Peyer's patch (tissue), 4 donors: Measurements from ENCODE around the gene C1R. TPM values are rescaled to one million over a fixed set of nuclear protein-coding genes. Genes with fewer than 3 reads are reported as not detected.
A peak's percentile ranks its signal among the peaks of the same experiment; 100 is the strongest.

Experiments used
- DNase-seq, 3 donors: peaks; one replicate each; pipeline ENCODE4 v3.0.0-alpha.2; 2017 to 2019
- H3K27ac ChIP-seq, 4 donors: fragments of 200-600 bp; sonication (generic); one replicate each; pipeline ENCODE4 v1.5.1; 2016 to 2019
- H3K27me3 ChIP-seq, 2 donors: fragments of 200-600 bp; sonication (generic); one replicate each; pipeline ENCODE4 v1.5.1; 2019
- H3K36me3 ChIP-seq, 3 donors: fragments of 200-600 bp; sonication (generic); one replicate each; pipeline ENCODE4 v1.5.1; 2016 to 2019
- H3K4me1 ChIP-seq, 4 donors: fragments of 200-600 bp; sonication (generic); one replicate each; pipeline ENCODE4 v1.5.1; 2016 to 2019
- H3K4me3 ChIP-seq, 4 donors: fragments of 200-600 bp; sonication (generic); 1 replicate in 3 of 4; 2 replicates in 1 of 4; pipeline ENCODE4 v1.5.1; 2016 to 2019; ENCODE audit warnings: mild to moderate bottlenecking in 1 of 4
- H3K9me3 ChIP-seq, 4 donors: fragments of 200-600 bp; sonication (generic); one replicate each; pipeline ENCODE4 v1.5.1; 2016 to 2019; ENCODE audit warnings: mild to moderate bottlenecking in 1 of 4
- POLR2A ChIP-seq, 2 donors: fragments of 450-650 bp; IDR thresholded peaks; one replicate each; pipeline ENCODE4 v1.5.1; 2017; ENCODE audit warnings: antibody characterized with exemption in 2 of 2, mild to moderate bottlenecking in 2 of 2, moderate library complexity in 2 of 2
- total RNA-seq, 4 donors: library from RNA; depleted of rRNA; stranded (reverse); fragments of >200 nt; gene quantifications; one replicate each; pipeline ENCODE4 v1.1.0, GENCODE V29; 2016
- TF ChIP-seq, protein P1 (sequence below), 6 experiments: fragments of 450-650 bp in 4 of 6; fragments of 200-600 bp in 2 of 6; sonication (generic) in 1 of 6; IDR thresholded peaks; one replicate each; pipeline ENCODE4 v1.5.1; 2017 to 2019; ENCODE audit warnings: antibody characterized with exemption in 6 of 6, mild to moderate bottlenecking in 3 of 6, moderate library complexity in 1 of 6

Gene C1R
- total RNA-seq, 4 donors from 2014 or later = 27.5 to 151 (median 125) TPM

DNA sequence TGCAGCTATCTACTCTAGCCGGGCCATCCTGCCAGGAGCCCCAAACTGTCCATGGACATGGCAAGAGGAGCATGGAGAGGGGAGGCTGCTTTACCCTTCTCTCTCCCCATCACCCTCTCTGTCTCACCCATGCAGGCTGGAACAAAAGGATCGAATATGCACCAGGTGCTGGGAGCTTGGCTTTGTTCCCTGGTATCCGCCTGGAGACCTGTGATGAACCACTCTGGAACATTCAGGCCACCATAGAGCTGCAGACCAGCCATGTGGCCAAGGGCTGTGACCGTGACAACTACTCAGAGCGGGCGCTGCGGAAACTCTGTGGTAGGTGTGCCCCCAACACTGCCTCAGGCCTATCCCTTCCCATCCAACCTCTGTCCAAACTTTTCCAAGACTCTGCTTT is 43.8 kb upstream of the C1R start:
- peaks cover 0 to 29% (median 0%) of the 10 kb centered on the region in 3 donors for H3K36me3 ChIP-seq

DNA sequence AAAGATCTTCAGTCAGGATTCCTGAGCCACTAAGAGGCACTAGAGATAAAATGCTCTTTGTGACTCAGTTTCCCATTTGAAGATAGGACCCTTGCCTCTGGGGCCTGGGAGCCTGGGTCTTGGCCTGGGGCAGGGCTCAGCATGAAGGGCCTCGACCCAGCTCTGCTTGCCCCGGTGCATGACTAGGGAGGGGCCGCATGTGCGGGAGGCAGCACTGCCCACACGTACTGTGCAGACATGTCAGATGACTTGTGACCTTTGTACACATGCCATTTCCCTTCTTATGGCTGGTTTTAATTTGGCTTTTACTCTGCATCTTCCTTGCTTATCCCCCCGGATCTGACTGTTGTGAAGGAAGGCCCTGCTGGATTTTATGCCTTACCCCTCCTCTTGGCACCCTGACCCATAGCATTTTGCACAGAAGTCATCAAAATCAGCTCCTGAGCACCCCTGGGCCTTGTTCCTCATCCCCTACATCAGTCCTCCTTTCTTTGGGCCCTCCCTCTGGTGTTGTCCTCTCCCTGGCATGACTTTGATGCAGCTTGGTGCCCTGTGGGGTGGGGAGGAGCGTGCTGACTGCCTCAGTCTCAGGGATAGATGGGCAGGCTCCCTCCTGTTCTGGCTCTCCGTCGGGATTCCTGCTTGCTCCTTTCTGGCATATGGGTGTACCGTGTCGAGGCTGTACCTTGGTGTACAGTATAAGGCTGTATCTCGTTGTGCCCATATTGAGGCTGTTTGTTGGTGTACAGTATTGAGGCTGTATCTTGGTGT is 42.3 kb upstream of the C1R start:
- H3K27me3 ChIP-seq = no peaks in the 10 kb centered on the region
- no peak overlapping the region for H3K27ac ChIP-seq
- no peak overlapping the region for H3K4me3 ChIP-seq
- peaks cover 0 to 19% (median 3%) of the 10 kb centered on the region in 4 donors for H3K4me1 ChIP-seq
- no peaks in the 10 kb centered on the region for H3K9me3 ChIP-seq
- DNase-seq = no peak
- H3K36me3 ChIP-seq = peaks cover 0 to 29% (median 0%) of the 10 kb centered on the region in 3 donors
- TF ChIP-seq, protein P1, sequence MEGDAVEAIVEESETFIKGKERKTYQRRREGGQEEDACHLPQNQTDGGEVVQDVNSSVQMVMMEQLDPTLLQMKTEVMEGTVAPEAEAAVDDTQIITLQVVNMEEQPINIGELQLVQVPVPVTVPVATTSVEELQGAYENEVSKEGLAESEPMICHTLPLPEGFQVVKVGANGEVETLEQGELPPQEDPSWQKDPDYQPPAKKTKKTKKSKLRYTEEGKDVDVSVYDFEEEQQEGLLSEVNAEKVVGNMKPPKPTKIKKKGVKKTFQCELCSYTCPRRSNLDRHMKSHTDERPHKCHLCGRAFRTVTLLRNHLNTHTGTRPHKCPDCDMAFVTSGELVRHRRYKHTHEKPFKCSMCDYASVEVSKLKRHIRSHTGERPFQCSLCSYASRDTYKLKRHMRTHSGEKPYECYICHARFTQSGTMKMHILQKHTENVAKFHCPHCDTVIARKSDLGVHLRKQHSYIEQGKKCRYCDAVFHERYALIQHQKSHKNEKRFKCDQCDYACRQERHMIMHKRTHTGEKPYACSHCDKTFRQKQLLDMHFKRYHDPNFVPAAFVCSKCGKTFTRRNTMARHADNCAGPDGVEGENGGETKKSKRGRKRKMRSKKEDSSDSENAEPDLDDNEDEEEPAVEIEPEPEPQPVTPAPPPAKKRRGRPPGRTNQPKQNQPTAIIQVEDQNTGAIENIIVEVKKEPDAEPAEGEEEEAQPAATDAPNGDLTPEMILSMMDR (IDR thresholded peaks at IDR 0.05) = no peak
- TF ChIP-seq POLR2A (IDR thresholded peaks at IDR 0.05) = no peak

More for the DNA sequence above, 43.8 kb upstream of the C1R start:
- H3K27me3 ChIP-seq = no peaks in the 10 kb centered on the region
- H3K9me3 ChIP-seq = no peaks in the 10 kb centered on the region
- no peak overlapping the region for H3K27ac ChIP-seq
- TF ChIP-seq, protein P1 (IDR thresholded peaks at IDR 0.05) = no peak
- no peak for TF ChIP-seq POLR2A (IDR thresholded peaks at IDR 0.05)
- no peak for DNase-seq
- no peak overlapping the region for H3K4me3 ChIP-seq
- H3K4me1 ChIP-seq = peaks cover 0 to 6% (median 2%) of the 10 kb centered on the region in 4 donors

DNA sequence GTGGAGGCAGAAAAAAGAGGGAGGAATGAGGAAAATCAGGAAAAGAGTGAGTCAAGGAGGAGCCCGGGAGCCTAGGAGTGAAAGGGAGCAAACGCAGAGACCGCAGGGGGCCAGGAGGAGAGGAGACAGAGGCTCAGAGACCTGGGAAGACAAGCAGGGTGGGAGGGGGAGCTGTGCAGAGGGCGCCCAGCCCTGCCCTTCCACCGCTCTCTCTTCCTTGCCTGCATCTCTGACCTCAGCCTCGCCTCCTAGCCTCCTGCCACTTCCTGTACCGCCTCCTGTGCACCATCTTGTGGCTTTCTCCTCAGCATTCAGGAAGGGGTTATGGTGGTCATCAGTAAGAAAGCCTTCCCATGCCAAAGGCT is 39.2 kb upstream of the C1R start:
- DNase-seq = no peak
- Histone ChIP-seq H3K27me3 (no peaks in the 10 kb centered on the region), H3K9me3 (no peaks in the 10 kb centered on the region), H3K27ac (peak overlapping the region; percentile 69 to 85 (median 72)), H3K36me3 (peaks cover 0 to 13% (median 0%) of the 10 kb centered on the region in 3 donors), H3K4me3 (peak overlapping the region in 2 of 4 donors; percentile 65 to 71), H3K4me1 (peaks cover 0 to 26% (median 7%) of the 10 kb centered on the region in 4 donors)
- TF ChIP-seq POLR2A (IDR thresholded peaks at IDR 0.05) = no peak
- TF ChIP-seq, protein P1 (IDR thresholded peaks at IDR 0.05) = no peak

DNA sequence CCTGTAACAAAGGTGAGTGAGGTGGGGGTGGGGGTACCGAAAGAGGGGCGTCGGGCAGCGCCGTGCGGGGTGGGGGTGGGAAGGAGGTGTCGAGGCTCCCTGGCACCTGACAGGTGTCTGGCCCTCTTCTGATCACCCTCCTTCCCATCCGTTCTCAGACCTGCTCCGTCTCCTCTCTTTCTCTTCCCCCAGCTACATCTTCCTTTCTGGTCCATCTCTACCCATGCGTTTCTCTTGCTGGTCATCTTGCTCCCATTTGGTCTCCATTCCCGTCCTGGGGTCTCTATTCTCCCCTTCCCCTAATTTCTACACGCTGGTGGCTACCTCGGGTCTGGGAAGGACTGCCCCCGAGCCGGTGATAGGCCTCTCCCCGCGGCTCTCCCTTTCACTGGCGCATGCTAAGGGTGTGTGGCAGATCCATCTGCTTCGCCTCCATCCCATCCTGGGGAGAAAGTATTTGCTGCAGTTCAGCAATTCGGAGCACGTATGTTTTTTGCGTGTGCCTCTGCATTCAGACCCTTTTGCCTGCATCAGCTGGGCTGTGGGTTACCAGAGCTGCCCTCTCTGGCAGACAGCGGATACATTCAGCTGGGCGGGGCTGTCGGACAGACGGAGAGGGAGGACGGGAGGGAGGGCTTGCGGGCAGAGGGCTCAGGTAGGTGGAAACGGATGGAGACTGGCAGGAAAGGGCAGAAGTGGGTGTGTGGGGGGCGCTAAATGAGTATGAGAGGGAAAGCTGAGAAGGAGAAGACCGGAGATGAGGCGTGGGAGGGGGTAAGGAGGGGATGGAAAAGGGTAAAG is 38.7 kb upstream of the C1R start:
- peaks cover 0 to 26% (median 7%) of the 10 kb centered on the region in 4 donors for H3K4me1 ChIP-seq
- H3K27ac ChIP-seq = peak overlapping the region; percentile 69 to 85 (median 72)
- TF ChIP-seq, protein P1 (IDR thresholded peaks at IDR 0.05) = no peak
- TF ChIP-seq POLR2A (IDR thresholded peaks at IDR 0.05) = no peak
- H3K27me3 ChIP-seq = no peaks in the 10 kb centered on the region
- H3K9me3 ChIP-seq = no peaks in the 10 kb centered on the region
- H3K36me3 ChIP-seq = peaks cover 0 to 8% (median 0%) of the 10 kb centered on the region in 3 donors
- H3K4me3 ChIP-seq = peak overlapping the region; percentile 52 to 71 (median 62)
- DNase-seq = peak in 2 of 3 donors; percentile 77 to 84

DNA sequence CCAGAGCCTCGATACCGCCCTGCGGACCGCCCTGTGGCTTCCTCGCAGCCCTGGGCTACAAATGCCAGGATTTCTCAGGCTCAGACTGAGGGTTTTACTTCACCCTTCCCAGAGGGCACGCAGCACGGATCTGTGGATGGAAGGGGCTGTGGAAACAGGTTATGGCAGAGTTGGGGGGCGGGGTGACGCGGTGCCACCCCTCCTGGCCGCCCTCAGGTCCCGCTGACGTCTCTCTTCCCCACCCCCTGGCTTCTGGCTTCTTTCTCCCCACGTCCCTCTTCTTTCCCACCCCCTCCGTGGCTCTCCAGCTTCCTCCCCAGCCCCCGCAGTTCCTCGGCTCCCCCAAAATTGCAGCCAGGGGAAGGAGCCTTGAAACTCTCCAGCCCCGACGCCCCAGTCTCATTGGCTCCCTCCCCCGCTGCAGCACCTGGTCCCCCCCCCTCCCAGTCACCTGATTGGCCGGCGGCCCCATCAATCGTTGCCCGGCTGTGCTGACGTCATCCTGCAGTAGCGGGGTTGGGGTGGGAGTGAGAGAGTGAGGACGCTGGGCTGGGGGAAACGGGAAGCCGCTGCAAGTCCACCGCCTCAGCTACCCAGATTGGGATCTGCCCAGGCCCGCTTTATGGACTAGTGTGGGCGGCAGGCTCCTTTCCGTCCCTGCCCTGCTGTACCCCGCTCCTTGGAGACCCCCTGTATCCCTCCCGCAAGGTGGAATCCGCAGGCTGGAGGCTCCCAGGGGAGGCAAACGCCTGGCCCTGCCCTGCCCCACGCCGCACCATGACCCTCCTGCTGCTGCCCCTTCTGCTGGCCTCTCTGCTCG is 37.8 kb upstream of the C1R start, which contains the start of gene CLSTN3:
Gene CLSTN3, plus strand, starts transcription at position 500 of the 820 bp plus-strand sequence. Its CDS starts 278 bp downstream, at position 778.
- TF ChIP-seq POLR2A (IDR thresholded peaks at IDR 0.05) = no peak
- TF ChIP-seq, protein P1 (IDR thresholded peaks at IDR 0.05) = no peak
- H3K4me3 ChIP-seq = peak within 1 kb of the TSS; percentile 52 to 71 (median 62)
- no peaks in the 10 kb centered on the region for H3K27me3 ChIP-seq
- H3K36me3 ChIP-seq = no peaks in the 10 kb centered on the region
- H3K27ac ChIP-seq = peak within 1 kb of the TSS; percentile 69 to 85 (median 72)
- H3K4me1 ChIP-seq = peaks cover 0 to 26% (median 7%) of the 10 kb centered on the region in 4 donors
- H3K9me3 ChIP-seq = no peaks in the 10 kb centered on the region
- peak; percentile 81 to 94 (median 89) for DNase-seq
